NB4 (cell line): Measurements from ENCODE around the gene UVRAG.

ENCODE experiments used
- MAX ChIP-seq: IDR thresholded peaks from 2 replicates; pipeline ENCODE4 v1.6.1; 2011; ENCODE audit warnings: low read depth, low read length
- POLR2A ChIP-seq: IDR thresholded peaks from 2 replicates; pipeline ENCODE4 v1.6.1; 2011; ENCODE audit warnings: mild to moderate bottlenecking; ENCODE audit not compliant: insufficient read length; ENCODE audit errors: extremely low read depth
- TF ChIP-seq, protein P1 (sequence below): IDR thresholded peaks from one replicate; pipeline ENCODE4 v1.5.1; 2012; ENCODE audit warnings: low read depth, low read length

DNA sequence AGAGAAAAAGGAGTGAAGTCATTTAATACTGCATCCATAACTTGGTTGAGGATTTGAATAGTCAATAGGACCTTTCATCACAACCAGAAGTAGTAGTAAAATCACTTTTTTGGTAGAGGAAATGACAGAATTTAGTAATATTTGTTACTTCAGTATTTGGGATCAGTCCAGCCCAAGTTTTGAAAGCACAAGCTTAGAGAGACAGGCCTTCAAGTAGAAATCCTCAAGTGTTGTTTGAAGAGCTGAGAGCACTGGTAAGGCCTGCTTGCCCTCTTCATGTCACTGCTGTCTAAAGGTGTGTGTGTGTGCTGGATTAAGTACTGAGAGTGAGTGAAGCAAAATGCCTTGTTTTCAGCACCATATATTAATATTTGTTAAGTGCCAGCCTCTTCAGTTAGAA is 254.0 kb downstream of the UVRAG start:
- TF ChIP-seq, protein P1, sequence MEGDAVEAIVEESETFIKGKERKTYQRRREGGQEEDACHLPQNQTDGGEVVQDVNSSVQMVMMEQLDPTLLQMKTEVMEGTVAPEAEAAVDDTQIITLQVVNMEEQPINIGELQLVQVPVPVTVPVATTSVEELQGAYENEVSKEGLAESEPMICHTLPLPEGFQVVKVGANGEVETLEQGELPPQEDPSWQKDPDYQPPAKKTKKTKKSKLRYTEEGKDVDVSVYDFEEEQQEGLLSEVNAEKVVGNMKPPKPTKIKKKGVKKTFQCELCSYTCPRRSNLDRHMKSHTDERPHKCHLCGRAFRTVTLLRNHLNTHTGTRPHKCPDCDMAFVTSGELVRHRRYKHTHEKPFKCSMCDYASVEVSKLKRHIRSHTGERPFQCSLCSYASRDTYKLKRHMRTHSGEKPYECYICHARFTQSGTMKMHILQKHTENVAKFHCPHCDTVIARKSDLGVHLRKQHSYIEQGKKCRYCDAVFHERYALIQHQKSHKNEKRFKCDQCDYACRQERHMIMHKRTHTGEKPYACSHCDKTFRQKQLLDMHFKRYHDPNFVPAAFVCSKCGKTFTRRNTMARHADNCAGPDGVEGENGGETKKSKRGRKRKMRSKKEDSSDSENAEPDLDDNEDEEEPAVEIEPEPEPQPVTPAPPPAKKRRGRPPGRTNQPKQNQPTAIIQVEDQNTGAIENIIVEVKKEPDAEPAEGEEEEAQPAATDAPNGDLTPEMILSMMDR, result no peak
- TF ChIP-seq POLR2A (no peak), MAX (no peak)
